Fibroblast of mammary gland (primary cell): ENCODE results near the gene RNU6-9.

Experiments used
- DNase-seq: peaks from one replicate; pipeline ENCODE4 v3.0.0-alpha.2; 2010; ENCODE audit warnings: low read depth
- H3K4me3 ChIP-seq: 2 replicates; pipeline ENCODE4 v1.5.1; 2011; ENCODE audit warnings: low read depth, mild to moderate bottlenecking, low read length, moderate library complexity; ENCODE audit not compliant: control insufficient read depth
- TF ChIP-seq, protein P1 (sequence below): conservative IDR thresholded peaks from 2 replicates; pipeline ENCODE4 v1.5.1; 2011; ENCODE audit warnings: low read depth, low read length, inconsistent platforms; ENCODE audit not compliant: control insufficient read depth, insufficient read depth

Gene RNU6-9

DNA sequence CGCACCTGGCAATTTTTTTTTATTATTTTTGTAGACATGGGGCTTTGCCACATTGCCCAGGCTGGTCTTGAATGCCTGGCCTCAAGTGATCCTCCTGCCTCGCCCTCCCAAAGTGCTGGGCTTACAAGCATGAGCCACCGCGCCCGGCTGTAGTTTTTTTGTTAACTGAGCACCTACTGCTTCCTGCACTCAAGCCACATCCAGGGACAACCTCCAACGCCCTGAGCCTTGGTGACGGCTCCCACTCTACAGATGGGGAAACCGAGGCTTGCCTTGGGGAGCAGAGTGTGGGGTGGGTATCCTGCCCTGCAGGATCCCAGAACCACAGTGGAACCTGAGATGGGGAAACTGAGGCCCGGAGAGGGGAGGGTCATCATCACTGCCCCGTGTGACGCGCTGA, 38.1 kb upstream of the RNU6-9 start:
- no peak for DNase-seq
- TF ChIP-seq, protein P1, sequence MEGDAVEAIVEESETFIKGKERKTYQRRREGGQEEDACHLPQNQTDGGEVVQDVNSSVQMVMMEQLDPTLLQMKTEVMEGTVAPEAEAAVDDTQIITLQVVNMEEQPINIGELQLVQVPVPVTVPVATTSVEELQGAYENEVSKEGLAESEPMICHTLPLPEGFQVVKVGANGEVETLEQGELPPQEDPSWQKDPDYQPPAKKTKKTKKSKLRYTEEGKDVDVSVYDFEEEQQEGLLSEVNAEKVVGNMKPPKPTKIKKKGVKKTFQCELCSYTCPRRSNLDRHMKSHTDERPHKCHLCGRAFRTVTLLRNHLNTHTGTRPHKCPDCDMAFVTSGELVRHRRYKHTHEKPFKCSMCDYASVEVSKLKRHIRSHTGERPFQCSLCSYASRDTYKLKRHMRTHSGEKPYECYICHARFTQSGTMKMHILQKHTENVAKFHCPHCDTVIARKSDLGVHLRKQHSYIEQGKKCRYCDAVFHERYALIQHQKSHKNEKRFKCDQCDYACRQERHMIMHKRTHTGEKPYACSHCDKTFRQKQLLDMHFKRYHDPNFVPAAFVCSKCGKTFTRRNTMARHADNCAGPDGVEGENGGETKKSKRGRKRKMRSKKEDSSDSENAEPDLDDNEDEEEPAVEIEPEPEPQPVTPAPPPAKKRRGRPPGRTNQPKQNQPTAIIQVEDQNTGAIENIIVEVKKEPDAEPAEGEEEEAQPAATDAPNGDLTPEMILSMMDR = no peak
- no peak overlapping the region for H3K4me3 ChIP-seq

DNA sequence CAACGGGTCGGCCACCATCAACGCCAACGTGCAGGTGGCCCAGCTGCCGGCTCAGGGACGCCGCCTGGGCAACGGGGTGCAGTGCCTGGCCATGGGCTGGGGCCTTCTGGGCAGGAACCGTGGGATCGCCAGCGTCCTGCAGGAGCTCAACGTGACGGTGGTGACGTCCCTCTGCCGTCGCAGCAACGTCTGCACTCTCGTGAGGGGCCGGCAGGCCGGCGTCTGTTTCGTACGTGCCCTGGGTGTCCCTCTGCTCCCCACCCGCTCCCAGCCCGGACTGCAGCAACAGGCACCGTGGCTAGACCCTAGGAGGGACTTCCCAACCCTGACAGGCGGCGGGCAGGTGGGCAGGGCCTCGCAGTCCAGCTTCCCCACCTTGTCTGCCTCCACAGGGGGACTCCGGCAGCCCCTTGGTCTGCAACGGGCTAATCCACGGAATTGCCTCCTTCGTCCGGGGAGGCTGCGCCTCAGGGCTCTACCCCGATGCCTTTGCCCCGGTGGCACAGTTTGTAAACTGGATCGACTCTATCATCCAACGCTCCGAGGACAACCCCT, 37.6 kb upstream of the RNU6-9 start:
- no peak for DNase-seq
- H3K4me3 ChIP-seq = no peak overlapping the region
- TF ChIP-seq, protein P1 = no peak

DNA sequence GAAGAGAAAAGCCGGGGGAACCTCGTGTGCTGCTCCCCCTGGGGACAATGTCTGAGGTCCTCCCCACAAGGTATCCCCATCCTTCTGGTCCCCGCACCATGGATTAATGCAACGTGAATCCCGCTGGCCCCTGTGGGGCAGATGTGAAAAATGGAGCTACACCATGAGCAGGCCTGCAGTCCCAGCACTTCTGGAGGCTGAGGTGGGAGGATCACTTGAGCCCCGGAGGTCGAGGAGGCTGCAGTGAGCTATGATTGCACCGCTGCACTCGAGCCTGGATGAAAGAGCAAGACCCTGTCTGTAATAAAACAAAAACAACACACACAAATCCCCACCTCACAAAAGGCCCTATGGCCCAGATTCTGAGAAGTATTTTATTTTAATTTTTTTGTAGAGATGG, 35.0 kb upstream of the RNU6-9 start:
- TF ChIP-seq, protein P1 = no peak
- no peak for DNase-seq
- H3K4me3 ChIP-seq = no peak overlapping the region

DNA sequence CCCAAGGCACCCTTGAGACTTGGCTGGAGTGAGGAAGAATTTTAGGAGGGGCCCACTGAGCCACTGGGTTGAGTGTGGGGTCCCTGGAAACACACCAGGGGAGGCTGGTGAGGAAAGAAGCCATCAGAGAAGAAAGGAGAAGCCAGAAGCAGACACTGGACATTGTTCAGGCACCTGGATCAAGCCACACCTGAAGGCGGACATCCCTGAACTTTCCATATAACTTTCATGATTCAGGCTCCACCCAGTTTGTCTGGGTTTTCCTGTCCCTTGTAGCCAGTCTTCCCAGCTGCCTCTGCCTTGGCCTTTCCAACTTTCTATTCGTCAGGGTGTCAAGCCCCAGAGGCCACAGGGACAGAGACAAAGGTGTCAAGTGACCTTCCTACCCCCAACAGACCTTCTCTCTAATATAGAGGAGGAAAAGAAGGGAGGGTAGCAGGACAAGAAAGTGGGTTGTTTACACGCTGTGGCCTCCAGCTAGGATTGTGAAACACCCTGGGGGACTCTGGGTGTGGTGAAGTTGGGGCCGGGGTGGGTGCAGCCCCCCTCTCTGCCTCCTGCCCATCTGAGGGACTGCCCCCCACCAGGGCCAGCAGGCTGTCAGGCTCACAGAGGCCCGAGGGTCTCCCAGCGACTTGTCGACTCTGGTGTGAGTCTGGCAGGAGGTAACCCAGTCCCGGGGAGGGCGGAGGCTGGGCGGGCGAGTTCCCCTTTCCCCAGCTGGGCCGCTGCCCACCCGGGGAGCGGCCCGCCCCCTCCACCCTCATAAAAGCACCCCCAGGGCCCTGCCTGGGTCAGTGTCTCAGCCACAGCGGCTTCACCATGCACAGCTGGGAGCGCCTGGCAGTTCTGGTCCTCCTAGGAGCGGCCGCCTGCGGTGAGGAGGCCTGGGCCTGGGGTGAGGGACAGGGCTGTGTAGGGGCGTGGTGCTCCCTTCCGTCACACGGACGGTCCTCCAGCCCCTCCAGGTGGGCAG, 34.1 kb upstream of the RNU6-9 start, which contains the start of gene CFD:
Gene CFD, plus strand, starts transcription at position 797 of the 976 bp plus-strand sequence. Its CDS starts 26 bp downstream, at position 823.
- peak within 1 kb of the TSS; percentile 19 for H3K4me3 ChIP-seq
- DNase-seq = peak; percentile 47
- TF ChIP-seq, protein P1 = no peak

DNA sequence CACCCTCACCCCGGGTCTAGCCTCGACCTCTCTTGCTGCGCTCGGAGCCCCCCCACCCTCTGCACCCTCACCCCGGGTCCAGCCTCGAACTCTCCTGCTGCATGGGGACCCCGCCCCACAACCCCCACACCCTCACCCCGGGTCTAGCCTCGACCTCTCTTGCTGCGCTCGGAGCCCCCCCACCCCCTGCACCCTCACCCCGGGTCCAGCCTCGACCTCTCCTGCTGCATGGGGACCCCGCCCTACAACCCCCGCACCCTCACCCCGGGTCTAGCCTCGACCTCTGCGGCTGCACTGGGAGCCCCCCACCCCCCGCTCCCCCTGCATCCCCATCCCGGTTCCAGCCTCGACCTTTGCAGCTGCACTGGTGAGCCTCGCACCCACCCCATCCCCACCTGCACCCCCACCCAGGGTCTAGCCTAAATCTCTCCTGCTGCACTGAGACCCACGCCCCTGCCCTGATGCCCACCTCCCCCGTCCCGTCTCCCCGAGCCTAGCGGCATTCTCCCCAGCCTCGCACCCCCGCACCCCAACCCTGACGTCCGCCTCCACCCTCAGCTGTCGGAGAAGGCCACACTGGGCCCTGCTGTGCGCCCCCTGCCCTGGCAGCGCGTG, 32.0 kb upstream of the RNU6-9 start:
- TF ChIP-seq, protein P1 = no peak
- no peak for DNase-seq
- H3K4me3 ChIP-seq = no peak overlapping the region

DNA sequence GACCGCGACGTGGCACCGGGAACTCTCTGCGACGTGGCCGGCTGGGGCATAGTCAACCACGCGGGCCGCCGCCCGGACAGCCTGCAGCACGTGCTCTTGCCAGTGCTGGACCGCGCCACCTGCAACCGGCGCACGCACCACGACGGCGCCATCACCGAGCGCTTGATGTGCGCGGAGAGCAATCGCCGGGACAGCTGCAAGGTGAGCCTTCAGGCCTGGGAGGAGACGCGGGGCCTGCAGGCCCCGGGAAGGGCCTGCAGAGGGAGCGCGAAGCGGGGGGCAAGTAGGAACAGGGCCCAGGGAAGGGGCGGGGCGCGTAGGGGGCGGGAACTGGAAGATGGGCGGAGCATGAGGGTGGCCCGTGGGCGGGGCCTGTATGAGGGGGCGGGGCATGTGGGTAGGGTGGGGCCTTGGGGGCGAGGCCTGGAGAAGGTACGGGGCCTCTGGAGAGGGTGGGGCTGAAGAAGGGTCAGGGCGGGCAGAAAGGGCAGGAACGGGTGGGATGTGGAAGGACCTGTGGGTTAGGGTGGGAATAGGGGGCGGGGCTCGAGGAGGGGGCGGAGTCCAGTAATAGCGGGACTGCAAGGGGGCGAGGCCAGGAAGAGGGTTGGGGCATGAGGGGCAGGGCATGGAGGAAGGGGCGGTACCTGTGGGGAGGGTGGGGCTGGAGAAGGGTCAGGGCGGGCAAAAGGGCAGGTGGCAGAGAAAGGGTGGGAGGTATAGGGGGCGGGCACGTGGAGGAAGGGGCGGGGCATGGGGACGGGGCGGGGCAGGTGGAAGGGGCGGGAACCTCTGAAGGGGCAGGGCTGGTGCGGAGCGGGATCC, 31.3 kb upstream of the RNU6-9 start:
- no peak for DNase-seq
- no peak overlapping the region for H3K4me3 ChIP-seq

More for the DNA sequence above, 31.3 kb upstream of the RNU6-9 start:
- TF ChIP-seq, protein P1 = no peak
